GM12801 (cell line): Measurements from ENCODE around the gene MELK.

ENCODE experiments used
- TF ChIP-seq, protein P1 (sequence below): IDR thresholded peaks from one replicate; pipeline ENCODE4 v1.5.1; 2011; ENCODE audit warnings: control low read depth; ENCODE audit not compliant: insufficient read length; ENCODE audit errors: extremely low read depth

Gene MELK

GRCh38 chr9:36547598-36547997, 25.1 kb upstream of the MELK start:
- TF ChIP-seq, protein P1, sequence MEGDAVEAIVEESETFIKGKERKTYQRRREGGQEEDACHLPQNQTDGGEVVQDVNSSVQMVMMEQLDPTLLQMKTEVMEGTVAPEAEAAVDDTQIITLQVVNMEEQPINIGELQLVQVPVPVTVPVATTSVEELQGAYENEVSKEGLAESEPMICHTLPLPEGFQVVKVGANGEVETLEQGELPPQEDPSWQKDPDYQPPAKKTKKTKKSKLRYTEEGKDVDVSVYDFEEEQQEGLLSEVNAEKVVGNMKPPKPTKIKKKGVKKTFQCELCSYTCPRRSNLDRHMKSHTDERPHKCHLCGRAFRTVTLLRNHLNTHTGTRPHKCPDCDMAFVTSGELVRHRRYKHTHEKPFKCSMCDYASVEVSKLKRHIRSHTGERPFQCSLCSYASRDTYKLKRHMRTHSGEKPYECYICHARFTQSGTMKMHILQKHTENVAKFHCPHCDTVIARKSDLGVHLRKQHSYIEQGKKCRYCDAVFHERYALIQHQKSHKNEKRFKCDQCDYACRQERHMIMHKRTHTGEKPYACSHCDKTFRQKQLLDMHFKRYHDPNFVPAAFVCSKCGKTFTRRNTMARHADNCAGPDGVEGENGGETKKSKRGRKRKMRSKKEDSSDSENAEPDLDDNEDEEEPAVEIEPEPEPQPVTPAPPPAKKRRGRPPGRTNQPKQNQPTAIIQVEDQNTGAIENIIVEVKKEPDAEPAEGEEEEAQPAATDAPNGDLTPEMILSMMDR = no peak

DNA sequence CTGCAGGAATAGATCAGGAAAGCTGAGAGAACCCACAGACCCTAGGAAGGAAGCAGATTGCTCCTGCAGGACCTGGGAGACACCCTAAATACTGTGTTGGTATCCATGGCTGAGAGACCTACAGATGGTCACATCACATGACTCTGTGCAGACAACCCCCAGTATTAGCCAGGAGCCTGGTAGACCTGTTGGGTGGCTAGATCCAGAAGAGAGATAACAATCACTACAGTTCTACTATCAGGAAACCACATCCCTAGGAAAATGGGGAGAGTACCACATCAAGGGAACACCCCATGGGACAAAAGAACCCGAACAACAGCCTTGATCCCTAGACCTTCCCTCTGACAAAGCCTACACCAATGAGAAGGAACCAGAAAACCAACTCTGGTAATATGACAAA, 24.2 kb upstream of the MELK start:
- TF ChIP-seq, protein P1 = no peak

DNA sequence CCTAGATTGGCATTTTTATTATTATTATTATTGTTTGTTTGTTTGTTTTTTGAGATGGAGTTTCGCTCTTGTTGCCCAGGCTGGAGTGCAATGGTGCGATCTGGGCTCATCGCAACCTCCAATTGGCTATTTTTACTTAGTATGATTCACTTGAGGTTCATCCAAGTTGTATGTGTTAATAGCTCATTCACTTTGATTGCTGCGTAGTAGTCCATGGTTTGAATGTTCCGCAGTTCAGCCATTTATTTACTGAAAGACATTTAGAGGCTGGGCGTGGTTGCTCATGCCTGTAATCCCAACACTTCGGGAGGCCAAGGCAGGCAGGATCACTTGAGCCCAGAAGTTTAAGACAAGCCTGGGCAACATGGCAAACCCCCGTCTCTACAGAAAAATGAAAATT, 22.6 kb upstream of the MELK start:
- TF ChIP-seq, protein P1 = no peak

- TF ChIP-seq, protein P1 = no peak
Measured at GRCh38 chr9:36551129-36551528, 21.6 kb upstream of the MELK start.

GRCh38 chr9:36551910-36552309, 20.8 kb upstream of the MELK start:
- TF ChIP-seq, protein P1 = no peak

DNA sequence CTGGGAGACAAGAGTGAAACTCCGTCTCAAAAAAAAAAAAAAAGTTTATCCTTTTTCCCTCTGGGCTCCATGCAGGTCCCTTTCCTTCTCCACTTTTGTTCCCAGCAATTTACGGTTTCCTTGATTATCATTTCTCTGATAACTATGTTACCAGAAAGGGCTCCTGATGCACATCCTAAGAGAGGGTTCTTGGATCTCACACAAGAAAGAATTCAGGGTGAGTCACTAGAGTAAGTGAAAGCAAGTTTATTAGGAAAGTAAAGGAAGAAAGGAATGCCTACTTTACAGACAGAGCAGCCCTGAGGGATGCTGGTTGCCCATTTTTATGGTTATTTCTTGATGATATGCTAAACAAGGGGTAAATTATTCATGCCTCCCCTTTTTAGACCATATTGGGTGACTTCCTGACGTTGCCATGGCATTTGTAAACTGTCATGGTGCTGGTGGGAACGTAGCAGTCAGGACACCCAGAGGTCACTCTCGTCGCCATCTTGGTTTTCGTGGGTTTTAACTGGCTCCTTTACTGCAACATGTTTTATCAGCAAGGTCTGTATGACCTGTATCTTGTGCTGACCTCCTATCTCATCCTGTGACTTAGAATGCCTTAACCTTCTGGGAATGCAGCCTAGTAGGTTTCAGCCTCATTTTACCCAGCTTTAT, 13.5 kb upstream of the MELK start:
- TF ChIP-seq, protein P1 = no peak

DNA sequence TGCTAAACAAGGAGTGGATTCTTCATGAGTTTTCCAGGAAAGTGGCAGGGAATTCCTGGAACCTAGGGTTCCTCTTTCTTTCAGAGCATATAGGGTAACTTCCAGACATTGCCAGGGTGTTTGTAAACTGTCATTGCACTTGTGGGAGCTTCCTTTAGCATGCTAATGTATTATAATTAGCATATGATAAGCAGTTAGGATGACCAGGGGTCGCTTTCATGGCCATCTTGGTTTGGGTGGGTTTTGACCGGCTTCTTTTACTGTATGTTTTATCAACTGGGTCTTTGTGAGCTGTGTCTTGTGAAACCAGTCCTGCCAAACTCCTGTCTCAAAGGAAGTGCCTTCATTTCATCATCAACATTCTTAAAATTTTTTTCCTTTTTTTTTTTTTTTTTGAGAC, 11.9 kb upstream of the MELK start:
- TF ChIP-seq, protein P1 = no peak

DNA sequence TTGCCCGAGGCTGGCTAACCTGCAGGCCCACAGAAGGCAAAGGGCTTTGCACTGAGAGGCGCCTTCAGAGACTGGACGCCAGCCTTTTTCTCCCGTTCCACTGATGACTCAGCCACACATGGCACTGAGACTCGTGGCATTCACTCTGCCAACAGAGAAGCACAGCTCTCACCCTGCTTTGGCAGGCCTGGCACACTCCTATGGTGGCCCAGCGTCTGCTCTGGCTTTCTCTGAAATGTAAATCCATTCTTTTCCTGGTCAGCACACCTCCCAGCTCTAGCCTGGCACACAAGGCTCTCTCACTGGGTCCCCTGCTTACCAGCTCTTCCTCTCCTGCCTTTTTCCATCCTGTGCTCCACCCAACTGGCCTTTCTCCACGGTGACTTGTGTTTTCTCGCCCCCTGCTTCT, 5.9 kb upstream of the MELK start:
- TF ChIP-seq, protein P1 = no peak
